Measurements from ENCODE around the gene CYP2U1.
"Not testable (repeated sequence)": the region's sequence is repeated elsewhere in the genome, so short reads cannot be mapped to it uniquely, and the experiment has no call there.

Gene CYP2U1

DNA sequence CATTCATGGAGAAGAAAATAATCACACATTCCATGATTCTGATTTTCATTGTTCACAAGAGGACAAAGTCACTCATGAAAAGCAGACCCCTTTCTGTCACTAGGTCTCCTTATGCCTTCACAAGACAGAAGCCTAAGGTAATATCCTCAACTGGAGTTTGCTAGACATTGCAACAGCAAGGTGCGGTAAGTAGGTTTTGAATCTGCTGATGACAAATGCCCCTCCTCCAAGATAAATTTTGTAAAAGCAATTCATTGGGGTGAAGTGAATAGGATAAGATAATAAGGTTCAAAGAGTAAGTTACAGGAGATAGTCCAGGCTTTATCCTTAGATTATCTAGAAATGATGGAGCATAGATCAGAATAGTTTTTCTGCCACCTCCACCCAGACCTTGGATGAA lies 16.1 kb upstream of the CYP2U1 start:
- TF ChIP-seq, protein P1, sequence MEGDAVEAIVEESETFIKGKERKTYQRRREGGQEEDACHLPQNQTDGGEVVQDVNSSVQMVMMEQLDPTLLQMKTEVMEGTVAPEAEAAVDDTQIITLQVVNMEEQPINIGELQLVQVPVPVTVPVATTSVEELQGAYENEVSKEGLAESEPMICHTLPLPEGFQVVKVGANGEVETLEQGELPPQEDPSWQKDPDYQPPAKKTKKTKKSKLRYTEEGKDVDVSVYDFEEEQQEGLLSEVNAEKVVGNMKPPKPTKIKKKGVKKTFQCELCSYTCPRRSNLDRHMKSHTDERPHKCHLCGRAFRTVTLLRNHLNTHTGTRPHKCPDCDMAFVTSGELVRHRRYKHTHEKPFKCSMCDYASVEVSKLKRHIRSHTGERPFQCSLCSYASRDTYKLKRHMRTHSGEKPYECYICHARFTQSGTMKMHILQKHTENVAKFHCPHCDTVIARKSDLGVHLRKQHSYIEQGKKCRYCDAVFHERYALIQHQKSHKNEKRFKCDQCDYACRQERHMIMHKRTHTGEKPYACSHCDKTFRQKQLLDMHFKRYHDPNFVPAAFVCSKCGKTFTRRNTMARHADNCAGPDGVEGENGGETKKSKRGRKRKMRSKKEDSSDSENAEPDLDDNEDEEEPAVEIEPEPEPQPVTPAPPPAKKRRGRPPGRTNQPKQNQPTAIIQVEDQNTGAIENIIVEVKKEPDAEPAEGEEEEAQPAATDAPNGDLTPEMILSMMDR (IDR thresholded peaks at IDR 0.05; ENCODE audit: extremely low read depth, insufficient read depth, missing control alignments): no peak
- in situ Hi-C loops (cut with MboI; ENCODE audit: low pct_unique_long_range_greater_than_20kb, low sequenced_read_pairs, unreplicated experiment): loop anchor here (25.0 kb wide), 1 partner anchor 153 kb away; no protein-coding TSS in a partner anchor
- DNase-seq (ENCODE audit: low spot score): no peak

DNA sequence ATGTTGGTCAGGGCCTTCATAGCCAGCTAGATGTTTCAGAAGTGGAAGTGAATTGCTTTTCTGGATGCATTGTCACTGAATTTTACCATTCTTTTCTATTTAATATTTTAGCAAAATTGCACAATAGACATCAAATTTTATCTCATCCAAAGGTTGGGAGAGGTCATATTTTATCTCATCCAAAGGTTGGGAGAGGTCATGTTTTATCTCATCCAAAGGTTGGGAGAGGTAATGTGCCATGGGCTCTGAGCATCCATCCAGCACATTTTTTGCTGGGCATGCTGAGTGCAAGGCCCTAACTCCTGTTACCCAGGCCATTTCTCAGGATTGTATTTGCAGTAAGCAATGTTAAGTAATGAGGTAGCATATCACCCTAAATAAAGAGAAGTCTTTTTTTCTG lies 14.7 kb upstream of the CYP2U1 start:
- in situ Hi-C loops (cut with MboI; ENCODE audit: low pct_unique_long_range_greater_than_20kb, low sequenced_read_pairs, unreplicated experiment): loop anchor here (25.0 kb wide), 1 partner anchor 154 kb away; no protein-coding TSS in a partner anchor
- TF ChIP-seq, protein P1 (IDR thresholded peaks at IDR 0.05; ENCODE audit: extremely low read depth, insufficient read depth, missing control alignments): no peak

DNA sequence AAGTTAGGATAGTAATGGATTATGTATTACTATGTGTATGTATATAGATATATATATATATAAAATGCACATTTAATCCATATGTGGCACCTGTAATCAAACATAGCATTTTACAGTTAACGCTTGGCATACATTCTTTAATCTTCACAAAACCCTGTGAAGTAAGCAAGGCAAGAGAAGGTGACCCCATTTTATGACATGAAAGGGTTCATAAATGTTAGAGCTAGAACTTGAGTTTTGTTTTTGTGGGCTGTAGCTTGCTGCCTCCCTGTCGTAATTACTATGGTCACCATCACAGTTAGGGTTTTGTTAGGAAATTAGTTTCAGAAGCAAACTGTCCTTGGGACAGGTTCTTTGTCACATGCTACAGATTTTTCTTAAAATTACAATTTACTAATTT lies 13.8 kb upstream of the CYP2U1 start:
- DNase-seq (ENCODE audit: low spot score): no peak
- in situ Hi-C loops (cut with MboI; ENCODE audit: low pct_unique_long_range_greater_than_20kb, low sequenced_read_pairs, unreplicated experiment): loop anchor here (25.0 kb wide), 1 partner anchor 155 kb away; no protein-coding TSS in a partner anchor
- TF ChIP-seq, protein P1 (IDR thresholded peaks at IDR 0.05; ENCODE audit: extremely low read depth, insufficient read depth, missing control alignments): no peak

More for the DNA sequence above, 14.7 kb upstream of the CYP2U1 start:
- DNase-seq (ENCODE audit: low spot score): no peak

DNA sequence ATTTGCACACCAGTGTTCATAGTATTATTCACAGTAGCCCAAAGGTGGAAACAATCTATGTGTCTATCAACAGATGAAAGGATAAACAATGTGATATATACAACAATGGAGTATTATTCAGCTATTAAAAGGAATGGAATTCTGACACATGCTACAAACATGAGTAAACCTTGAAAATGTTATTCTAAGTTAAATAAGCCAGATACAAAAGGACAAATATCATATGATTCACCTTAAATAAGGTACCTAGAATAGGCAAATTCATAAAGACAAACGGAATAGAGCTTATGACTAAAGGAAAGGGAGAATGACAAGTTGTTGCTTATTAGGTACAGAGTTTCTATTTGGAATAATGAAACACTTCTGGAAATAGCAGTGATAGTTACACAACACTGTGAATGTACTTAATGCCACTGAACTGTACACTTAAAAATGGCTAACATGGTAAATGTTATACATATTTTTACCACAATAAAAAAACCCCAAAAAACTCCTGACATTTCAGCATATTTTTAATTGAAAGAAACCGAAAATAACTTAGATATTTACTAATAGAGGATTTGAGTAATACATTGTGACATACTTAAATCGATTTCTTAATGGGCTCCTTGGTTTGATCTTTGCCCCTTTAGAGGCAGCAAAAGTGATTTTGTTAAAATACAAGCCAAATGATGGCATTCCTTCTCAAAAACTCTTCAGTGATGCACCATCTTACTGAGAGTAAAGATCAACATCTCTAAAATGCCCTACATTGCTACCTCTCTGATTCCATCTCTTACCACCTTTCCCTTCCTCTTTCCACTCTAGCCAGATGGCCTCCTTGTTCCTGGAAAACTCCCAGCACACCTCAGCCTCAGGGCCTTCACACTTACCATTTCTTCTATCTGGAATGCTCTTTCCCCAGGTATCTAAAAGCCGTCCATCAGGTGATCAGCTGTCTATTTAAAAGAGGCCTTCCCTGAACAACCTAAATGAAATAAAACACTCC lies 8.6 kb upstream of the CYP2U1 start:
- in situ Hi-C loops (cut with MboI; ENCODE audit: low pct_unique_long_range_greater_than_20kb, low sequenced_read_pairs, unreplicated experiment): loop anchor here (25.0 kb wide), 1 partner anchor 160 kb away; no protein-coding TSS in a partner anchor
- DNase-seq (ENCODE audit: low spot score): no peak
- TF ChIP-seq, protein P1 (IDR thresholded peaks at IDR 0.05; ENCODE audit: extremely low read depth, insufficient read depth, missing control alignments): no peak

DNA sequence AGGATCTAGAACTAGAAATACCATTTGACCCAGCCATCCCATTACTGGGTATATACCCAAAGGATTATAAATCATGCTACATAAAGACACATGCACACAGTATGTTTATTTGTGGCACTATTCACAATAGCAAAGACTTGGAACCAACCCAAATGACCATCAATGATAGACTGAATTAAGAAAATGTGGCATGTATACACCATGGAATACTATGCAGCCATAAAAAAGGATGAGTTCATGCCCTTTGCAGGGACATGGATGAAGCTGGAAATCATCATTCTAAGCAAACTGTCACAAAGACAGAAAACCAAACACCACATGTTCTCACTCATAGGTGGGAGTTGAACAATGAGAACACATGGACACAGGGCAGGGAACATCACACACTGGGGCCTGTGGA lies 5.6 kb upstream of the CYP2U1 start:
- in situ Hi-C loops (cut with MboI; ENCODE audit: low pct_unique_long_range_greater_than_20kb, low sequenced_read_pairs, unreplicated experiment); DNase-seq (ENCODE audit: low spot score): not testable (repeated sequence)

DNA sequence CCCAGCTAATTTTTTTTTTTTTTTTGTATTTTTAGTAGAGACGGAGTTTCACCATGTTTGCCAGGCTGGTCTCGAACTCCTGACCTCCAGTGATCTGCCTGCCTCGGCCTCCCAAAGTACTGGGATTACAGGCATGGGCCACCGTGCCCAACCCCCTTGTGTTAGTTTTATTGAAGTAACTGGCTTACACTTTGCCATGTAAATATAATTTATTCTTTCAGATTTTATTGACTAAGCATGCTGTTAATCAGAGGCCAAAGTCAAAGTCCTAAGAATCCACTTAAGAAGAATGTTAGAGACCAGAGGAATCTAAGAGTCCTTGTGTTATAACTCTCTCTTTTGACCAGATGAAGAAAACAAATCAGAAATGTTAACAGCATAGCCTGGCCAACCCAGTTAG lies 4.5 kb upstream of the CYP2U1 start:
- in situ Hi-C loops (cut with MboI; ENCODE audit: low pct_unique_long_range_greater_than_20kb, low sequenced_read_pairs, unreplicated experiment); DNase-seq (ENCODE audit: low spot score): not testable (repeated sequence)

DNA sequence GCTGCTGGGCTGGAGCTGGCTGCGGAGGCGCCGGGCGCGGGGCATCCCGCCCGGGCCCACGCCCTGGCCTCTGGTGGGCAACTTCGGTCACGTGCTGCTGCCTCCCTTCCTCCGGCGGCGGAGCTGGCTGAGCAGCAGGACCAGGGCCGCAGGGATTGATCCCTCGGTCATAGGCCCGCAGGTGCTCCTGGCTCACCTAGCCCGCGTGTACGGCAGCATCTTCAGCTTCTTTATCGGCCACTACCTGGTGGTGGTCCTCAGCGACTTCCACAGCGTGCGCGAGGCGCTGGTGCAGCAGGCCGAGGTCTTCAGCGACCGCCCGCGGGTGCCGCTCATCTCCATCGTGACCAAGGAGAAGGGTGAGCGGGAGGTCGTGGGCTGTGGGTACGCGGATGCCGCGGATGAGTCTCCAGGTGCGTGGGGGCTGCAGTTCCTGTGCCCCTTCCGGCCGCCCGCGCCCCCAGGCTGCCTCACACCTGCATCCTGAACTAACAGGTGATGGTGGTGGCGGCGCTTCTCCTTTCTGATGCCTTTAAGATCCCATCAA lies 499 bp downstream of the CYP2U1 start:
- no peak for DNase-seq (ENCODE audit: low spot score)
- in situ Hi-C loops (cut with MboI; ENCODE audit: low pct_unique_long_range_greater_than_20kb, low sequenced_read_pairs, unreplicated experiment): no loop called here
- TF ChIP-seq, protein P1 (IDR thresholded peaks at IDR 0.05; ENCODE audit: extremely low read depth, insufficient read depth, missing control alignments): no peak

Data from GM13977 (cell line).